ENCODE results near the gene TMPRSS6. TPM values are rescaled to one million over a fixed set of nuclear protein-coding genes. Genes with fewer than 3 reads are reported as not detected.

TMPRSS6 gene
- total RNA-seq, 4 donors from 2014 or later = 0.16 to 4.9 (median 0.41) TPM; not detected in 1

DNA sequence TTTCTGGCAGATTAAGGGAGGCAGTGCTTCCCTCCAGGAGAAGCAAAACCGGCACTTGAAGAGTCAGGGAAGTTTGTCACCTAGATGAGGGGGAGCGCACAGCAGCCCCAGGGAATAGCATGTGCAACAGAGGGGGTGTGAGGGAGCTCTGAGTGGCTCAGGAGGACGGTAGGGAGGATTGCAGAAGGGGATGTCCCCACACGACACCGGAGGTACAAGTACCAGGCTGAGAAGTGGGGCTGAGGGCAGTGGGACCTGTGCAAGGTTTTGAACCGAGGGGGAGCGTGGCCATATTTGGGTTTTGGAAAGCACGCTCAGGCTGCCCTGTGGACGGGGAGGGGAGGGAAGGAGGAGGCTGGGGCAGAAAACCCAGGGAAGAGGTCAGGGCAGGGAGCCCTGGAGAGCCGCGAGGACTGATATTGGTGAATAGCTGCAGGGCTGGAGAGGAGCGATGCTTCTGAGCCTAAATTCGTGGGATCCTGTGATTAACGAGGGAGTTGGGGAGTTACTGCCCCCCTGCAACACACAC lies 17.9 kb upstream of the TMPRSS6 start:
- Histone ChIP-seq H3K27me3 (no peaks in the 10 kb centered on the region), H3K4me1 (no peaks in the 10 kb centered on the region), H3K36me3 (no peaks in the 10 kb centered on the region), H3K4me3 (no peak overlapping the region), H3K27ac (no peak overlapping the region), H3K9me3 (no peaks in the 10 kb centered on the region)
- in situ Hi-C loops (cut with MboI; ENCODE audit: low pct_ligation_motif_present in 1 of 4, low pct_unique_long_range_greater_than_20kb in 1 of 4, low sequenced_read_pairs in 3 of 4) (no loop called here), intact Hi-C loops (cut with DNase I; ENCODE audit: low total_unique reads) (no loop called here)
- no peak for TF ChIP-seq CTCF (IDR thresholded peaks at IDR 0.05)
- TF ChIP-seq POLR2A (IDR thresholded peaks at IDR 0.05) = no peak
- no peak for TF ChIP-seq POLR2AphosphoS5 (IDR thresholded peaks at IDR 0.05)
- no peak for TF ChIP-seq EP300 (IDR thresholded peaks at IDR 0.05; ENCODE audit: low read depth)
- DNase-seq = no peak
- WGBS, 2 donors (ENCODE audit: low coverage in 1 of 2) = 68% methylated on average over 14 of the region's 14 CpGs; no CpG with 5 or more reads in 1 of the 2 donors

DNA sequence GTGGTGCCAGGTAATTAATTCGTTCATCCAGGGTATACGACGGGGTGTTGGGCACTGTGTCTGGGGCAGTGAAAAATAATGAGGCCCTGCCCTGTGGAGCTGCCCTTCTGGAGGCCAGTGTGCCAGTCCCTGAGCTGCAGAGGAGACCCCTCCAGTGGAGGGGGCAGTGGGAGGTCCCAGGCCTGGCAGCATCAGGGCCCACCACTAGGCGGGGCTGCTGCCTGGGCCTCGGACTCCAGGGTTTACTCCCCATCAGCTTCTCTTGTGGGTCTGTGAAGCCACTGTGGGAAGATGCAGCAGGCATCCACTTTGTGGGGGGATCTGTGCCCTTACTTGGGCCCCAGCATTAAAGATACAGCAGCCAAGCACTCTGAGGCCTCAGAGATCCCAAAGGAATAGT lies 17.4 kb upstream of the TMPRSS6 start:
- in situ Hi-C loops (cut with MboI; ENCODE audit: low pct_ligation_motif_present in 1 of 4, low pct_unique_long_range_greater_than_20kb in 1 of 4, low sequenced_read_pairs in 3 of 4) (no loop called here), intact Hi-C loops (cut with DNase I; ENCODE audit: low total_unique reads) (no loop called here)
- Histone ChIP-seq H3K4me3 (no peak overlapping the region), H3K4me1 (no peaks in the 10 kb centered on the region), H3K36me3 (no peaks in the 10 kb centered on the region), H3K27ac (no peak overlapping the region), H3K27me3 (no peaks in the 10 kb centered on the region), H3K9me3 (no peaks in the 10 kb centered on the region)
- TF ChIP-seq EP300 (IDR thresholded peaks at IDR 0.05; ENCODE audit: low read depth) (no peak), CTCF (IDR thresholded peaks at IDR 0.05) (peak in 4 of 5 experiments; percentile 29 to 39 (median 34))
- WGBS, 2 donors (ENCODE audit: low coverage in 1 of 2) = 73% methylated on average over 3 of the region's 5 CpGs; no CpG with 5 or more reads in 1 of the 2 donors
- no peak for DNase-seq

GRCh38 chr22:37126383-37126782 lies 16.9 kb upstream of the TMPRSS6 start:
- in situ Hi-C loops (cut with MboI; ENCODE audit: low pct_ligation_motif_present in 1 of 4, low pct_unique_long_range_greater_than_20kb in 1 of 4, low sequenced_read_pairs in 3 of 4) = no loop called here
- Histone ChIP-seq H3K27ac (no peak overlapping the region), H3K9me3 (no peaks in the 10 kb centered on the region), H3K36me3 (no peaks in the 10 kb centered on the region), H3K27me3 (no peaks in the 10 kb centered on the region), H3K4me3 (no peak overlapping the region), H3K4me1 (no peaks in the 10 kb centered on the region)
- WGBS, 2 donors (ENCODE audit: low coverage in 1 of 2) = 60% methylated on average over 7 of the region's 7 CpGs; no CpG with 5 or more reads in 1 of the 2 donors
- TF ChIP-seq POLR2A (IDR thresholded peaks at IDR 0.05) (no peak), POLR2AphosphoS5 (IDR thresholded peaks at IDR 0.05) (no peak), EP300 (IDR thresholded peaks at IDR 0.05; ENCODE audit: low read depth) (no peak), CTCF (IDR thresholded peaks at IDR 0.05) (no peak)
- intact Hi-C loops (cut with DNase I; ENCODE audit: low total_unique reads) = no loop called here
- DNase-seq = no peak

DNA sequence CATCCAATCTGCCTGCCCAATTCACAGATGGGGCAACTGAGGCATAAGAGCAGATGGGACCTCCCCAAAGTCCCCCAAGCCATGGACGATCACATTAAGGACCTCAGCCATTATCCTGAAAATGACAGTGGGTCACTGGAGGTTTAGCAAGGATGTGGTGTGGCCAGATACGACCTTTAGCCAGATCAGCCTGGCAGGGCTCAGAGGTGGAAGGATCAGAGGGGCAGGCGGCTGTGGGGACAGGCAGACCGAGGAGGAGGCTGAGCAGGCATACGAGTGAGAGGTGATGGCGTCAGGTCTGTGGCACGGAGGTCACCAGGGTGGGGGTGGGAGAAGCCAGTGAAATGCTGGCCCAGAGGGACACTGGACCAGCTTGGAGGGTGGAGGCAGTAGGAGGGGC lies 14.1 kb upstream of the TMPRSS6 start:
- no peaks in the 10 kb centered on the region for H3K27me3 ChIP-seq
- no peak overlapping the region for H3K27ac ChIP-seq
- intact Hi-C loops (cut with DNase I; ENCODE audit: low total_unique reads) (no loop called here), in situ Hi-C loops (cut with MboI; ENCODE audit: low pct_ligation_motif_present in 1 of 4, low pct_unique_long_range_greater_than_20kb in 1 of 4, low sequenced_read_pairs in 3 of 4) (no loop called here)
- no peak for TF ChIP-seq POLR2A (IDR thresholded peaks at IDR 0.05)
- TF ChIP-seq CTCF (IDR thresholded peaks at IDR 0.05) = no peak
- no peak for TF ChIP-seq POLR2AphosphoS5 (IDR thresholded peaks at IDR 0.05)
- no peak for TF ChIP-seq EP300 (IDR thresholded peaks at IDR 0.05; ENCODE audit: low read depth)
- DNase-seq = no peak
- 86% methylated on average over 7 of the region's 7 CpGs; no CpG with 5 or more reads in 1 of the 2 donors for WGBS, 2 donors (ENCODE audit: low coverage in 1 of 2)
- H3K36me3 ChIP-seq = no peaks in the 10 kb centered on the region
- H3K4me3 ChIP-seq = no peak overlapping the region
- no peaks in the 10 kb centered on the region for H3K9me3 ChIP-seq
- H3K4me1 ChIP-seq = no peaks in the 10 kb centered on the region

Data from transverse colon (tissue), 4 donors.